Upper lobe of left lung (tissue), 6 donors: Measurements from ENCODE around the gene EMC6. TPM values are rescaled to one million over a fixed set of nuclear protein-coding genes. Genes with fewer than 3 reads are reported as not detected.

Experiments
- ATAC-seq, 2 donors: fragments of 200-7000 bp; cut with Tn5 transposase; one replicate each; pipeline ENCODE4 v1.9.1; 2022; ENCODE audit warnings: mild to moderate bottlenecking in 2 of 2, moderate library complexity in 2 of 2; ENCODE audit not compliant: low FRiP score in 2 of 2
- DNase-seq, 2 donors: peaks; one replicate each; pipeline ENCODE4 v3.0.0-alpha.2; 2019 to 2020
- H3K27ac ChIP-seq, 4 donors: fragments of 200-600 bp; sonication (generic); one replicate each; pipeline ENCODE4 v1.5.1; 2016 to 2019
- H3K27me3 ChIP-seq, 4 donors: fragments of 200-600 bp; sonication (generic); one replicate each; pipeline ENCODE4 v1.5.1; 2017 to 2019
- H3K36me3 ChIP-seq, 4 donors: fragments of 200-600 bp; sonication (generic); one replicate each; pipeline ENCODE4 v1.5.1; 2016 to 2019
- H3K4me1 ChIP-seq, 4 donors: fragments of 200-600 bp; sonication (generic); one replicate each; pipeline ENCODE4 v1.5.1; 2018 to 2019
- H3K4me3 ChIP-seq, 4 donors: fragments of 200-600 bp; sonication (generic); one replicate each; pipeline ENCODE4 v1.5.1; 2017 to 2019; ENCODE audit warnings: mild to moderate bottlenecking in 2 of 4, moderate library complexity in 1 of 4
- H3K9me3 ChIP-seq, 4 donors: fragments of 200-600 bp; sonication (generic); one replicate each; pipeline ENCODE4 v1.5.1; 2018 to 2019
- CTCF ChIP-seq, 6 experiments: fragments of 450-650 bp in 4 of 6; fragments of 200-600 bp in 2 of 6; sonication (generic) in 2 of 6; IDR thresholded peaks; one replicate each; pipeline ENCODE4 v1.5.1; 2016 to 2019; ENCODE audit warnings: antibody characterized with exemption in 6 of 6
- EP300 ChIP-seq, 4 donors: sonication (generic); formaldehyde crosslinking; IDR thresholded peaks; one replicate each; pipeline ENCODE4 v1.5.1; 2017; ENCODE audit warnings: antibody characterized with exemption in 4 of 4, control low read depth in 2 of 4
- POLR2A ChIP-seq, 4 donors: fragments of 450-650 bp; IDR thresholded peaks; one replicate each; pipeline ENCODE4 v1.5.1; 2016 to 2017; ENCODE audit warnings: antibody characterized with exemption in 4 of 4, mild to moderate bottlenecking in 2 of 4
- POLR2AphosphoS5 ChIP-seq, 2 donors: sonication (generic); formaldehyde crosslinking; IDR thresholded peaks; one replicate each; pipeline ENCODE4 v1.5.1; 2017; ENCODE audit warnings: antibody characterized with exemption in 2 of 2
- WGBS, 2 donors: methylation state at CpG; one replicate each; pipeline ENCODE4 v1.1.5; 2017 to 2018; 5-methylcytosine and 5-hydroxymethylcytosine counted together
- total RNA-seq, 6 donors: library from RNA; depleted of rRNA in 4 of 6; stranded (reverse); fragments of >200 nt in 4 of 6; gene quantifications; one replicate each; pipeline versions ENCODE4 v1.1.0 to v1.2.1, GENCODE V29; 2016 to 2021
- donor health status: DM: no; HTN: no; CAD: no; lungs with moderate emphysema.
- donor health status: DM: no; HTN: yes; CAD: no; lungs with severe emphysema.

Gene EMC6
- total RNA-seq, 6 donors from 2014 or later = 9.8 to 38.7 (median 36.5) TPM; not detected in 1

- WGBS, 2 donors = 44 to 57% methylated on average over 12 of the region's 12 CpGs
- peaks cover 30 to 36% (median 31%) of the 10 kb centered on the region in 4 donors for H3K4me1 ChIP-seq
- no peak for ATAC-seq
- no peak for DNase-seq
- peaks cover 0 to 17% (median 5%) of the 10 kb centered on the region in 4 donors for H3K36me3 ChIP-seq
- H3K4me3 ChIP-seq = peak overlapping the region; percentile 87 to 100 (median 94)
- H3K27me3 ChIP-seq = no peaks in the 10 kb centered on the region
- no peaks in the 10 kb centered on the region for H3K9me3 ChIP-seq
- TF ChIP-seq POLR2A (IDR thresholded peaks at IDR 0.05) (no peak), EP300 (IDR thresholded peaks at IDR 0.05) (no peak), CTCF (IDR thresholded peaks at IDR 0.05) (no peak), POLR2AphosphoS5 (IDR thresholded peaks at IDR 0.05) (no peak)
- peak overlapping the region in 2 of 4 donors; percentile 88 to 95 for H3K27ac ChIP-seq
Observed at GRCh38 chr17:3669548-3669947, 936 bp downstream of the EMC6 start.

GRCh38 chr17:3672571-3672970 lies 4.0 kb downstream of the EMC6 start:
- TF ChIP-seq POLR2A (IDR thresholded peaks at IDR 0.05) = no peak
- no peak for TF ChIP-seq EP300 (IDR thresholded peaks at IDR 0.05)
- TF ChIP-seq CTCF (IDR thresholded peaks at IDR 0.05) = no peak
- no peak for TF ChIP-seq POLR2AphosphoS5 (IDR thresholded peaks at IDR 0.05)
- Histone ChIP-seq H3K27me3 (no peaks in the 10 kb centered on the region), H3K27ac (no peak overlapping the region), H3K4me3 (no peak overlapping the region), H3K9me3 (no peaks in the 10 kb centered on the region), H3K4me1 (peaks cover 12 to 18% (median 13%) of the 10 kb centered on the region in 4 donors), H3K36me3 (peaks cover 0 to 7% (median 2%) of the 10 kb centered on the region in 4 donors)
- ATAC-seq = no peak
- 93 to 96% methylated on average over 4 of the region's 4 CpGs for WGBS, 2 donors
- DNase-seq = no peak

- 81 to 82% methylated on average over 11 of the region's 11 CpGs for WGBS, 2 donors
- Histone ChIP-seq H3K9me3 (no peaks in the 10 kb centered on the region), H3K4me3 (no peak overlapping the region), H3K36me3 (peaks cover 0 to 7% (median 2%) of the 10 kb centered on the region in 4 donors), H3K27ac (no peak overlapping the region), H3K4me1 (no peaks in the 10 kb centered on the region), H3K27me3 (no peaks in the 10 kb centered on the region)
- ATAC-seq (peak in 1 of 2 donors; percentile 41), DNase-seq (peak in 1 of 2 donors; percentile 24)
- TF ChIP-seq POLR2AphosphoS5 (IDR thresholded peaks at IDR 0.05) (no peak), POLR2A (IDR thresholded peaks at IDR 0.05) (no peak), CTCF (IDR thresholded peaks at IDR 0.05) (no peak), EP300 (IDR thresholded peaks at IDR 0.05) (no peak)
Observed at GRCh38 chr17:3675886-3676285, 7.3 kb downstream of the EMC6 start.

- H3K27me3 ChIP-seq = no peaks in the 10 kb centered on the region
- DNase-seq = peak in 1 of 2 donors; percentile 68
- no peak overlapping the region for H3K4me3 ChIP-seq
- H3K9me3 ChIP-seq = no peaks in the 10 kb centered on the region
- TF ChIP-seq CTCF (IDR thresholded peaks at IDR 0.05) = no peak
- no peak for TF ChIP-seq POLR2AphosphoS5 (IDR thresholded peaks at IDR 0.05)
- no peak for TF ChIP-seq EP300 (IDR thresholded peaks at IDR 0.05)
- no peak for ATAC-seq
- H3K4me1 ChIP-seq = no peaks in the 10 kb centered on the region
- 59 to 60% methylated on average over 2 to 14 of the region's 16 CpGs for WGBS, 2 donors
- H3K36me3 ChIP-seq = no peaks in the 10 kb centered on the region
- no peak overlapping the region for H3K27ac ChIP-seq
Observed at GRCh38 chr17:3678095-3678820, 9.6 kb downstream of the EMC6 start.
